ENCODE data around the gene ASXL2.
"Not testable (repeated sequence)": the region's sequence is repeated elsewhere in the genome, so short reads cannot be mapped to it uniquely, and the experiment has no call there.

Gene ASXL2

GRCh38 chr2:25725877-25726276 is 152.4 kb downstream of the ASXL2 start:
- no peak for DNase-seq

- no peak for DNase-seq
These were observed 153.5 kb downstream of the ASXL2 start for GRCh38 chr2:25724756-25725155.

- no peak for DNase-seq
These were observed 156.1 kb downstream of the ASXL2 start for GRCh38 chr2:25722224-25722623.

GRCh38 chr2:25720575-25720974 is 157.7 kb downstream of the ASXL2 start:
- no peak for DNase-seq

- DNase-seq, result no peak
These were observed 163.5 kb downstream of the ASXL2 start for GRCh38 chr2:25714740-25715139.

GRCh38 chr2:25712455-25712854 is 165.8 kb downstream of the ASXL2 start:
- no peak for DNase-seq

- no peak for DNase-seq
These were observed 166.5 kb downstream of the ASXL2 start for GRCh38 chr2:25711675-25712354.

GRCh38 chr2:25710750-25711149 is 167.5 kb downstream of the ASXL2 start:
- no peak for DNase-seq

- no peak for DNase-seq
These were observed 168.9 kb downstream of the ASXL2 start for GRCh38 chr2:25709349-25709748.

GRCh38 chr2:25707927-25708590 is 170.2 kb downstream of the ASXL2 start:
- DNase-seq, result no peak

GRCh38 chr2:25705575-25705974 is 172.7 kb downstream of the ASXL2 start:
- DNase-seq, result not testable (repeated sequence)

GRCh38 chr2:25701801-25702200 is 176.5 kb downstream of the ASXL2 start:
- DNase-seq, result no peak

- peak in 3 of 6 experiments; percentile 12 to 42 (median 18) for DNase-seq
These were observed 178.0 kb downstream of the ASXL2 start for GRCh38 chr2:25700221-25700660.

- DNase-seq, result no peak
These were observed 179.1 kb downstream of the ASXL2 start for GRCh38 chr2:25699216-25699615.

GRCh38 chr2:25698752-25699151 is 179.5 kb downstream of the ASXL2 start:
- DNase-seq, result no peak

- no peak for DNase-seq
These were observed 180.5 kb downstream of the ASXL2 start for GRCh38 chr2:25697559-25698341.

GRCh38 chr2:25692737-25693445 is 185.4 kb downstream of the ASXL2 start:
- DNase-seq, result no peak

GRCh38 chr2:25692143-25692542 is 186.1 kb downstream of the ASXL2 start:
- no peak for DNase-seq

GRCh38 chr2:25690058-25690457 is 188.2 kb downstream of the ASXL2 start:
- DNase-seq, result no peak

GRCh38 chr2:25688236-25688635 is 190.1 kb downstream of the ASXL2 start:
- DNase-seq, result no peak

- no peak for DNase-seq
These were observed 192.5 kb downstream of the ASXL2 start for GRCh38 chr2:25685741-25686140.

GRCh38 chr2:25684577-25685473 is 193.5 kb downstream of the ASXL2 start:
- DNase-seq, result no peak
